SKM-1 (cell line): Measurements from ENCODE around the gene NLRX1.
"Not testable (repeated sequence)": the region's sequence is repeated elsewhere in the genome, so short reads cannot be mapped to it uniquely, and the experiment has no call there.

Experiments
- DNase-seq: peaks from one replicate; lab custom pipeline; 2025; ENCODE audit not compliant: unreplicated experiment; lab: John Stamatoyannopoulos, UW

NLRX1 gene

GRCh38 chr11:119168471-119169281, at the start of gene NLRX1:
TSS of gene NLRX1 (plus strand) at chr11:119168725. CDS start at chr11:119171404, 2,679 bp downstream.
- DNase-seq = peak; percentile 76

DNA sequence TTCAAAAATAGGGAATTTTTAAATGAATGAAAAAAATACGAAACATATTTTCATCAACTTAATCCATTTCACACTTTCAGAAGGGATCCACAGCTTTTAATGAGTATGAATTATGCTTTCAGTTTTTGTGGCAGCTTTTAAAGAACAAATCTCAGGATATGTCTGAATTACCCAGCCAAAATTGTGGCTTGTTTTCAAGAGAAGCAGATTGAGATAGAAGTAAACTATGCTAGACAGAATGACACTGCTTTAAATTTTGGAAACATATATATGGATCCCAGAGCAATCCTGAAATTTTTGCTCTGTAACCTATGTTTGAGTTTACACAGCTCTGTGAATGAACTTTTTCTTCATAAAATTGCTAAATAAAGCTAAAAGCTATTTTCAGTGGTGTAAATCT, 49.6 kb upstream of the NLRX1 start:
- no peak for DNase-seq

- no peak for DNase-seq
Measured at GRCh38 chr11:119120639-119121007, 47.9 kb upstream of the NLRX1 start.

- peak; percentile 98 for DNase-seq
Measured at GRCh38 chr11:119121008-119121810, 47.3 kb upstream of the NLRX1 start, which contains the start of gene HINFP. TSS of gene HINFP (plus strand) at chr11:119121580. CDS start at chr11:119126945, 5,365 bp downstream.

- DNase-seq = no peak
Measured at GRCh38 chr11:119121811-119122124, 46.8 kb upstream of the NLRX1 start.

GRCh38 chr11:119125821-119126220, 42.7 kb upstream of the NLRX1 start:
- no peak for DNase-seq

DNA sequence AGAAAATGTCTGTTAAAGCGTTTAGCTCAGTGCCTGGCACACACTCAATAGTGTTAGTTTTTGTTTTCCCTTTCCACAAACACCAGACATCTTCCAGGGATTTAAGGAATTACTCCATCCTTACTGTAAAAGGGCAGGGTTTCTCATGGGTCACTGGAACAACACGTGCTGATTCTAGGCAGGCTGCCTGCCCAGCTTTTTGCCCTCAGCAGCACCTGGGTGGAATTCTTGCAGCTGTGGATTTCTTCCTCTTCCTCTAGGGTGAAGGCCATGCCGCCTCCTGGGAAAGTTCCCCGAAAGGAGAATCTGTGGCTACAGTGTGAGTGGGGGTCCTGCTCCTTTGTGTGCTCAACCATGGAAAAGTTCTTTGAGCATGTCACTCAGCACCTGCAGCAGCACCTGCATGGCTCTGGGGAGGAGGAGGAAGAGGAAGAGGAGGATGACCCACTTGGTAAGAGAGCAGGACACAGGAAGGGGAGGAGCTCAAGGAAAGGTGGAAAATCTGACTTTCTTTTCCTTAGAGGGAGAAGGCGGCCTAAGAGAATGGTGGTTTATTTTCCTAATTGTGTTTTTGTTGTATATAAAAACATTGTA, 41.8 kb upstream of the NLRX1 start:
- DNase-seq = no peak

DNA sequence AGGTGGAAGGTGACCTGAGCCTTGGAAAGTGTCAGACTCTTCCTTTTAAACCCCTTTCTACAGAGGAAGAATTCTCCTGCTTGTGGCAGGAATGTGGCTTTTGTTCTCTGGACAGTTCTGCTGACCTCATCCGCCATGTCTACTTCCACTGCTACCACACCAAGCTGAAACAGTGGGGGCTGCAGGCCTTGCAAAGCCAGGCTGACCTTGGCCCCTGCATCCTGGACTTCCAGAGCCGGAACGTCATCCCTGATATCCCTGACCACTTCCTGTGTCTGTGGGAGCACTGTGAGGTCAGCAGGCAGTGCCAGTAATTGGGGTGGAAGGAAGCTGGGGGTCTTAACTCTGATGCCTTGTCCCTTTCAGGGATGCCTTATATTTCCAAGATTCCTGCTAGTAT, 37.9 kb upstream of the NLRX1 start:
- DNase-seq = no peak

DNA sequence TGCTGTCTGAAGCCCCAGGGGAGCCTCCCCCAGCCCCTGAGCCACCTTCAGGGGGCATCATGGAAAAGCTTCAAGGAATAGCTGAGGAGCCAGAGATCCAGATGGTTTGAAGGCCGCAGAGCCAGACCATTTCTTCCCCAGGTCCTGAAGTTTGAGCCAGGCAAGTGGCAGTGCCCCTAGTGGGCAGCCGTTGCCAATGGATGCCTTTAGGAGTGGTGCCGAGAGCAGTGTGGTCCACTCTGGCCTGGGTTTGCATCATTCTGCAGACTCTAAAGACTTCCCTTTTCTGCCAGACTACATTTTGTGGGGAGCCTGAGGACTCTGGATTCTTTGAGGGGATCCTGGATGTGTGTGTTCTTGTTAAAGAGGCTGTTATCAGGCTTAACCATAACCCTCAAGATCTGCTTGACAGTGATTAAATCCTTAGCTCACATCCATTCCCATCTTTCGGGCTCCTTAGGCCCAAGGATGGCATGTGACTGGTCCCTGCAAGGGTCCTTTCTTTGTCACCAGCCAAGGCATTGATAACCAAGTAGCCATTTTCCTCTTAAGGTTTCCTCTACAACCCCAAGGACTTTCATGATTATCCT, 34.0 kb upstream of the NLRX1 start:
- DNase-seq = peak; percentile 14

GRCh38 chr11:119139276-119139675, 29.2 kb upstream of the NLRX1 start:
- DNase-seq = not testable (repeated sequence)

DNA sequence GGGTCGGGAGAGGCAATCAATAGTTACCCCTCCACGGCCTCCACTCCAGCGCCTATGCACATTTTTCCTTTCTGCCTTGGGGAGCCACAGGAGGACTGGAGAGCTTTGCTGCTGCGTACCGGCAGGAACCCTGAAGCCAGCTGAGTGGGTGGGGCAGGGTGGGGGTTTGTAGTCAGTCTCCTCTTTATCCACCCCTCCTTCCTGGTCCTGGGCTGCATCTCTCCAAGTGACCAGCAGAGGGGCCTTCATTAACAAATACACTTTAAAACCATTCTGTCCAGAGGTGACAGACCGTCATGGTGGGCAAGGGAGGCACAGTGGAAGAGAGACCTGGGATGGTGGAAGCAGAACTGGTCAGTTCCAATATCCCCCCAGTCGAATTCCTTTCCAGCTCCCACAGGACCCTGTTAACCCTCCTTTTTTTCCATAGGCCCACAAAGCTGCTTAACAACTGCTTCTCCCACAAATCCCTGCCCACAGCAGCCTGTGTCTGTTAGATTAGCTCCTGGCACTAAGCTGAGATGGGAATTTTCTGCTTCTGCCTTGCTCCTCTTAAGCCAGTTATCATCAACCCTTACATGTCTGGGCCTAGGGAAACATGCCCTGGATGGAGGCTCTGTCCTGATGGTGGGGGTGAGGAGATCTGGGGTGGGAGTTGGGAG, 23.6 kb upstream of the NLRX1 start:
- DNase-seq = peak; percentile 61

GRCh38 chr11:119145551-119145950, 23.0 kb upstream of the NLRX1 start:
- no peak for DNase-seq

DNA sequence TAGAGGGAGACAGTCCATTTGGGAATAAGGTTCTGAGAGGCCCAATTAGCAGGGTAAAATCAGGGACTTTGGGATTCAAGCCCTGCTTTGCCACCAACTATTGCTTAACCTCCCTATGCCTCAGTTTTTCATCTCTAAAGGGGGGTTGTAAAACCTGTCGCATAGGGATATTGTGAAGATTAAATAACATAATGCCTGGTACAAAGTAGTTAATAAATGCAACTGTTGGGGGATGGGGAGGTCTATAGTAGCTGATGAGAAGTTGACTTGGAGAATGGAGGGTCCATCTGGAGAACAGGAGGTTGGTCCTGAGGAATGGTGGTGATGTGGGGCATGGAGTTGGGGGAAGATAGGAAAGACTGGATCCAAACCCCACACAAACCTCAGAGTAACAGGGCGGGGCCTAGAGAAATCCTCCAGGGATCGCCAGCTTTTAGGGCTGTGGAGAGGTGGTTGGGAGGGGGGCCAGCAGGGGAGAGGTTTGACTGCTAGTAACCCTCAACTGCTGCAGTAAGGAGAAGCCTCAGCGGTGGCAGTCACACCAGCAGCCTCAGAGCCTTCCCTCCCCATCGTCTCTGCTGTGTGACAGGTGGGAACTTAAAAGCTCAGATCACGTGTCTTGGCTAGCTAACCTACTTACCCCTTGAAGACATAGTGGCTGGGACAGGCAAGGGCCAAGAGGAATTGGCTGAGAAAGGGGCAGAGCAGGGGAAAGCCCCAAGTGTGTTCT, 20.8 kb upstream of the NLRX1 start:
- no peak for DNase-seq

DNA sequence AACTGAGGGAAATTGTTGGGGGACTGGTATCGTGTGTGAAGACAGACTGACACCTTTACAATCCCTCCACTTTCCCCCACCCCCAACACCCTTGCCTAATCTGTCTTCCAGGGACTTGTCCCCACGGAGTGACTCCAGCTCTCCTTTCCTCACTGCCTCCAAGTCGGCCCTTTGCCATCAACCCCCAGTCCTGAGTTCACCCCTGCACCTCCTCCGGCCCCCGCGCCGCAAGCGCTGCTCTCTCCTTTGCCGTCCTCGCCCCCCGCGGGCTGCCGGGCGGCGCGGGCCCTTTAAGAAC, 19.9 kb upstream of the NLRX1 start:
- DNase-seq = no peak

DNA sequence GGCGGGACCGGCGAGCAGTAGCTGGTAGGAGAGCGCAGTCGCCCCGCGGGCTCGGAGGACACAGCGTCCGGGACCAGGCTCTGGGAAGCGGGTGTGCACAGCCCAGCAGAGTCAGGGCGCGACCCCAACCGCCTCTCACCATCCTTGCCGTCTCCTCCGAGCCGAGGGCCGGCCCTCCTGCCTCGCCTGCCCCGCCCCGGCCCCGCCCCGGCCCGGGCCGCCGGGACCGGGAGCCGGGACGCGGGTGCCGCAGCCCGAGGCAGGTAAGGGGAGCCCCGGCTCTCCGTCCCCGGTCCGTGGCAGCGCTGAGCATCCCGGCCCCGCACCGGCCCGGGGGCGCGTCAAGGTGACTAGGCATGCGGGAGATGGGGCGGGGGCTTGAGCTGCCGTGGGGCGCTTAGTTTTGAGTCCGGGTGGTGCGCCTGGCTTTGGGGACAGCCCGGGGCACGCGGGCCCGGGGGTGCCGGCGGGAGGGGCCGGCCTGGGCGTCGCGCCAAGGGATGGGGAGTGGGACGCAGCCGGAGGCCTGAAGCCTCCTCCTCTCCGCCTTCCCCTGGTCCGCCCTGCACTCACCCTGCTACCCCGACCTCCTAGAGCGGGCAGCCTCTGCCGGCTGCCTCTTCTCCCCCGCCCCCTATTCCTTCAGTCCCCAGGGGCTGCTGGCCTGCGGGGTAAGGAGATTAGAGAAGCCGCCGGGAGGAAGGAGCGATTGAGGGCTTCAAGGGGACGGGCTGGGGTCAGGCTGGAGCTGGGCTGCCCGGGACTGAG, 19.3 kb upstream of the NLRX1 start, which contains the start of gene ABCG4:
Gene ABCG4 (plus strand): TSS at position 35 of the 768 bp plus-strand sequence. CDS start 914 bp downstream, outside the sequence.
- DNase-seq = no peak

GRCh38 chr11:119149786-119150275, 18.7 kb upstream of the NLRX1 start:
- no peak for DNase-seq

- DNase-seq = no peak
Measured at GRCh38 chr11:119152043-119152442, 16.5 kb upstream of the NLRX1 start.

GRCh38 chr11:119152604-119153003, 15.9 kb upstream of the NLRX1 start:
- DNase-seq = no peak

DNA sequence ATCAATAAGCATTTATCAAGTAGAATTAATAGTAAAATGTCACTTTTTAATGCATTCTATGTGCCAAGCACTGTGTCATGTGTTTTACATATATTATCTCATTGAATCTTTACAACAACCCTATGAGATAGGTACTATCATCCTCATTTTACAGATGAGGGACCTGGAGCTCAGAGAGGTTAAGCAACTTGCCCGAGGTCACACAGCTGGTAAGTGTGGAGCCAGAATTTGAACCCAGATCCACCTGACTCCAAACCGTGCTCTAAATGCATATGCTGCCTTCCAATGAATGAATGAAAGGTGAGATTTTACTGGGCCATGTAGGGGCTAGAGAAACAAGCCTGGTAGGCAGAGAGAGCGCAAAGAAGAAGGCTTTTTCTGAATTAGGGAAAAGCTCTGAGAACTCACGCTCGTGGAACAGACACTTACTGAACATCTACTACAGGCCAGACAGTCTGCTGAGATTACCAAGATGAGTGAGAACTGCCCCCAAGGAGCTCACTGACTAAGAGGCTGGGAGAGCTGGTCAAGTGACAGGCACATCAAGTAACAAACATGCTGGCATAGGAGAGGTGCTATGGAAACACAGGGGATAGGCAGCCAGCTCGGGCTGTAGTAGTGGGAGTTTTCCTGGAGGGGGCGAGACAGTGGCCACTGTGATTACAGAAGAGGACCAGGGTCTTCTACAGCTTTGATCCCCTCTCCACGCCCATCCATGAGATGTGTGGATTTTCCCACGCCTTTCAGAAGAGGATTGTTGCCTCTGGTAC, 15.3 kb upstream of the NLRX1 start:
- no peak for DNase-seq
